GM19395 (cell line): ENCODE measurements around the gene PWP1.

ENCODE experiments used
- ATAC-seq: cut with Tn5 transposase; IDR thresholded peaks from one replicate; pipeline ENCODE4 v1.9.1; 2021; ENCODE audit warnings: mild to moderate bottlenecking, moderate library complexity; ENCODE audit not compliant: unreplicated experiment

The PWP1 gene

DNA sequence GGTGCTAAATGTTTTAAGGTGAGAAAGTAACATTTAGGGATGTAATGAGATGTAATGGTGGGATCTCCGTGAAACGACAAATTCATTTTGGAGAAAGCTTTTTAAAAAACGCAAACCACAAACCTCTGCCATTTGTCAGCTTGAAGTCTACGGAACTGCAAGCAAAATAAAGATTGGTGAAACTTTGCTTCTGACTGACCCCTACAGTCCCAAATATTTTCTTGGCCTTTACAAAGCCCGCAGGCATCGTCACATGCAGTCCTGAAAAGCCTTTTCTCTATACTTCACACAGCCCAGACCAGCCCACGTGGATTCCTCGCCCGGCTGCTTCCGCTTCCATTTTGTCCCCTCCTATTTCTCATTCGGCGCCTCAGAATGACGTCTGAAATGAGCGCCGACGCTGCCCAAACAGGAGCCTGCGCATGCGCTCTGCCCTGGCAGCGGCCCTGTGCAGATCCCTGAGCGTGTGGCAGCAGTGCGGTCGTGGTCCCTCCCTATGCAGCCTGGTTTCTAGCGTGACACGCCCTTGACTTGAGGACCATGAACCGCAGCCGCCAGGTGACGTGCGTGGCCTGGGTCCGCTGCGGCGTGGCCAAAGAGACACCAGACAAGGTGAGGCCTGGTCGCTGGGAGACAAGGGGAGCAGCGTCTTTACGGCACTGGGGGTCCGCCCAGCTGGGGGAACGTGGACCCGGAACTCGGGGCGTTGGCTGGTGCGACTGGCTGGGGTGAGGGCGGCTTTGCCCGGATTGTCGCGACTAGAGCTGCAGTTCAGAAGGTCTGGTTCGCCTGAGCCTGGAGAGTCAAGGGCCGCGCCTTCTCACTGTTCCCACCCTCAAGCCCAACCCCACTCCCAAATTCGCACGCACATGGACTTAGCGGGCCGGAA, at the start of gene PWP1:
TSS of gene PWP1 (plus strand) at position 440 of the 889 bp plus-strand sequence. CDS start at position 541, 101 bp downstream.
- ATAC-seq: peak; percentile 86

- ATAC-seq: no peak
Observed at GRCh38 chr12:107641154-107641553, 44.4 kb upstream of the PWP1 start.

GRCh38 chr12:107642240-107642639, 43.4 kb upstream of the PWP1 start:
- ATAC-seq: no peak

GRCh38 chr12:107645630-107646333, 39.8 kb upstream of the PWP1 start:
- ATAC-seq: no peak

DNA sequence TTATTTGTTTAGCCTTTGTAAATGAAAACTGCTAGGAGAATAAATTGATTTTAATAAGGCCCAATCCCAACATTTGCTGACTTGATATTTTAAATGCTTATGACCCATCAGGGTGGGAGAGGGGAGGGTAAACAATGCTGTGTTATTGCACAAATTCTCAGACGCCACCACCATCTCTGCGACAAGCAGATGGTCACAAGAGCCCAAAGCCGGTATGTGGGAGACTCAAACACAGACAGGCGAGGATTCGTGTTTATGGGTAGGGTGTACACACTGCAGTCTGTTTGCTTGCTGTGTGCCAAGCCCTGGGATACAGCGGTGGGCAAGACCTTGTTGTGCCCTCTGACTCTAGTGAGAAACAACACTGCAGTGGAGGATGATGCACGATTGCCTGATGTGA, 39.2 kb upstream of the PWP1 start:
- ATAC-seq: no peak

DNA sequence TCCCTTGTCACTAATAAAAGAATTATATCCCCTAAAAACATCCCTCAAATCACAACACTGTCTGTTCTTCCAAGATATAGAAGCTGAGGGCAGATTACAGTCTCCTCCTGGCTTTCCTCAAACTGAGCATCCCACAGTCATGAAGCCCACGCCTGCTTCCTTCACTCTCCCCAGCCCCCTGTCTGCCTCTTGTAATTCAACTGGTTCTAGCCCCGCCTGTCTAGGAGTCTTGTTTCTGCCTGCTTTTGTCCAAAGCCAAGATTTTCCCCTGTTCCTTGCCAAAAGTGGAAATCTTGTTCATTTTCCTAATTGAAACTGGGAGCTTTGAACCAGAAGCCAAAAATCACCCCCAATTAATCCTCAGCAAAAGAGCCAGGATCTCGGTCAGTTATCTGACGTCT, 35.9 kb upstream of the PWP1 start:
- ATAC-seq: no peak

DNA sequence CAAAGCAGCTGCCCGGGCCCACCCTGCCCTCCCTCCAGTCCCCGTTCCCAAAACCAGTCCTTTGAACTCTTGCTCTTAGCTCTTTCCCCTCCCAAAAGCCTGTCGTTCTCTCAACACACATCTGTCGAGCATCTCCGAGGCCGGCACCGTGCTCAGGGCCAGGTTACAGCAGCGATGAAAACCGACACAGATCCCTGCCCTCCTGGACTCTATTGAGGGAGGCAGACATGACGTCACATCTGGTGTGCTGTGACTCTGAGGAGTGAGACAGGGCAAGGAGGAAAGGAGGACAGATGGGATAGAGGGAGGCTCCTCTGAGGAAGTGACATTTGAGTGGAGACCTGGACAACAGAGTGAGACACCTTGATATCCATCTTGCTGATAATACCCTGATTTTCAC, 34.6 kb upstream of the PWP1 start:
- ATAC-seq: no peak

DNA sequence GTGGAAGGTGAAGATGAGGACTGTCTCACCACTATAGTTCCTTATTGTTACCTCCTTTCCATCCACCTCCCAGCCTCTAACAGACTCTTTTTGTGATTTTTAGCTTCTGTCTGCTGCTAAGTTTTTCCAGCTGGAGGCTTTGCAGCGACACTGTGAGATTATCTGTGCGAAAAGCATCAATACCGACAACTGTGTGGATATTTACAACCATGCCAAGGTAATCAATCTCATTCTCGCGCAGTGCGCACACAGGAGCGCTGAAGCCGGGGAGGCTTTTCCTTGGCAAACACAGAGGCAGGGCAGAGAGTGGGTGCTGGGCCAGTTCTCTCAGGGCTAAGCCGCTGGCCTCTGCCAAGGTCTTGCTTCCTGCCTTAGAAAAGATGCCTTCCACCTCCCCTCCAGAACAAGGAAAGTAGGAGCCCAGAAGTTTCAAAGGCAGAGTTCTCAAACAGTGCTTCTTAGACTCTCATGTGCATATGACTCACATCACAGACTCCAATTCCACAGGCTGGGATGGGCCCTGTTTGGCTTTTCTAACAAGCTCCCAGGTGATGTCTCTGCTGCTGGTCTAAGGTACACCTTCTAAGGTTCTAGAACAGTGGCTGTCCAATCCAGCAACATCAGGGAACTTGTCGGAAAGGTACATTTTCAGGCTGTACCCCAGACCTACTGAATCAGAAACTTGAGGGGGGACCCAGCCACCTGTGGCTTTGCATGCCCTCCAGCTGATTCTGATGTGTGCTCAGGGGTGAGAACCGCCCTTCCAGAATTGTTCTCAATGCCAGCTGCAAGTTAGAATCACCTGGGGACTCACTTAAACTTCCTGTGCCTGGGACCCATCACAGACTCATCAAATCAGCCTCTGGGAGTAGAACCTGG, 33.8 kb upstream of the PWP1 start:
- no peak for ATAC-seq

- ATAC-seq: no peak
Observed at GRCh38 chr12:107653519-107653918, 32.1 kb upstream of the PWP1 start.

- ATAC-seq: no peak
Observed at GRCh38 chr12:107654873-107655272, 30.7 kb upstream of the PWP1 start.

DNA sequence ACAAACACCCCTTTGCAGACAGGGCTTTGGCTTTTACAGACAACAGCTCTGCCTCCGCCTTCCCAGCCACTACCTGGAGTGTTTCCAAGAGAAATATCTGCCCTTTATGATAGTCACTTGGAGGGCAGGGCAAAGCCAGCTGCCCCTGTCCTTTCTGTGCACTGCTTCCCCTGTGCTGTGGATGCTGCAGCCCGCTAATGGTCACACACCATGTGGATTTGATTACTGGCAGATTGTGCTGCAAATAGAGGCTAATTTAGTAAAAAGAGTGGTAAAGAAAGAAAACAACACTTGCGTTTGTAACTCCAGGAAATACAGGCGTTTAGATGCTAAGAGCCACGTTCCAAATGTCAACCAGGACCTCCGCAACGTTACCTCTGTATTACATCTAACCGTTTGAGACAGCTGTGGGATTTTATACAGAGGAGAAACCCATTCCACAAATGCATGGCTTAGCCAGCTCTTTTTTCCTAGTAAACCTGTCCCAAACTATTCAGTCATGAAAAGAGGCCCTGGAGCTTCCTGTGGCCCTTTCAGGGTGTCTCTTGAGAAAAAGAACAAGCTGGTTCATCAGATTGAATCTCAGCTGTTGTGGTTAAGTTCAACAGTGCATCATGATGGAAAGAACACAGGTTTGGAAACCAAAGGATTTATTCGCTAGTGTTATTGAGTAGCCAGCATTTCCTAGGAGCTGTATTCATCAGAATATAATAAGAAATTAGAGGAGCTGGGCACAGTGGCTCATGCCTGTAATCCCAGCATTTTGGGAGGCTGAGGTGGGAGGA, 30.1 kb upstream of the PWP1 start:
- no peak for ATAC-seq

- no peak for ATAC-seq
Observed at GRCh38 chr12:107656302-107656701, 29.3 kb upstream of the PWP1 start.

GRCh38 chr12:107657133-107657532, 28.5 kb upstream of the PWP1 start:
- no peak for ATAC-seq

- no peak for ATAC-seq
Observed at GRCh38 chr12:107657621-107658020, 28.0 kb upstream of the PWP1 start.

DNA sequence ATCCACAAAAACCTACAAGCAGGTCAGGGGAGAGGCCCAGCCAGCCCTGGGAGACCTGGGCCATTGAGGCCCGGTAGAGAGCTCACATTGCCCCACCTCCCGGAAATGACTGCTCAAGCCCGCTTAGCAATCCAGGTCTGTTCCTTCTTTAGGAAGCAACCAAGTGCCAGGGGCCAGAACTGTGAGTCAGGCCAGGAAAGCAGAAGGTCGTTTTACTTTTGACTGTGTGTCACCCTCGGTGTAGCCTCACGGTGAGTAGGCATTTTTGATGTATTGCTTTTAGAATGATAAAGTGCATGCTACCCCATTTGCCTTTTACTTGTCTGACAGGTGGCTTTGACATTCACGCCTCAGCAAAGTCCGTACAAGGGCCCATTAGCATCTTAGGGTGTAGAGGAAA, 25.4 kb upstream of the PWP1 start:
- ATAC-seq: no peak

GRCh38 chr12:107660861-107661415, 24.7 kb upstream of the PWP1 start:
- ATAC-seq: no peak

DNA sequence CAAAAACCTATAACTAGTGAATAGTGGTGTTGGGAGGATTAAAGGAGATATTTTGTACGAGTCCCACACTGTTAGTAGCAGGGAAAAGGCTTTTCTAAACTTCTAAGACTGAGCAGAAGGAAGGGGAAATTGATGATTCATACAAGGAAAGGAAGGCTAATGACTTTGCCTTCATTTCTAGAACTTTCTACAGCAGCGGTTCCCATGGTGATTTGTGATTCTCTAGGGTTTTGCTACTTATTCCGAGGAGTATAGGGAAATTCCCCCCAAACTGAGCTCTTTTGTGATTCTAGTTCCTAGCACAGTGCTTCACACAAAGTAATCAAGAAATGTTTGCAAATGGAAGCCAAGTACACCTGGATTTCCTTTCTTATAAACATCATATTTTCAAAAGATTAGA, 23.8 kb upstream of the PWP1 start:
- no peak for ATAC-seq

DNA sequence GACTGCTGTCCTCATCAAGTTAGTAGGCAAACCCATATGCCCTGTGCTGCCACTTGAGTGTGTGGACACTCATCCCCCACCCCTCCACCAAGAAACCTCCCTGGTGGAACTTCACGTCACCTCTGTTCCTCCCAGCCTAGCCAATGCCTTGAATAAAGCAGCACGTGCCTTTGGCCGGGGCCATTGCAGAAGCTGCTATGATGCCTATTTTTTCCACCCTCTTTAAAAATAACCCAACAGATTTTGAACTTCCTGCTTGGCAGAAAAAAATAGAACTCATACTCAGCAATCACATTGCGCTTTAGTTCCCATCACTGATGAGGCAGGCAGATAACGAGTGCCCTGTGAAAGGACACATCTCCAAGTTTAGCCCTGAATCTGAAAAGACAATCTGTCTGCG, 23.1 kb upstream of the PWP1 start:
- ATAC-seq: no peak

DNA sequence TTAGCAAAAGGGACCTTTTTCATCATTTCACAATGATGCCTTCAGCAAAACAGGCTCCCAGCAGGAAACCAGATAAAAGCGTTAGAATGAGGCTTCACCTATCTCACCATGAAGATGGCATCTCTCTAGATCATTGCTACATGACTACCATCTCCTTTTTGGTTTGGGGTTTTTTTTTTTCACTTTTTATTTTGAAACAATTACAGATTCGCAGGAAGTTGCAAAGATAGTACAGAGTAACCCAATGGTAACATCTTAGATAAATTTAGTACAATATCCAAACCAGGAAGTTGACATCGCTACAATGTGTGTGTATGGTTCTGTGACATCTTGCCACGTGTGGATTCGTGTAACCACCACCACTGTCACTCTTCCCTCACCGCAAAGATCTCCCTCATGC, 22.3 kb upstream of the PWP1 start:
- ATAC-seq: no peak

GRCh38 chr12:107666009-107666408, 19.6 kb upstream of the PWP1 start:
- no peak for ATAC-seq
